ENCODE data around the gene DRD2. TPM values are rescaled to one million over a fixed set of nuclear protein-coding genes. Genes with fewer than 3 reads are reported as not detected.

DRD2 gene
- total RNA-seq, 2 donors from 2014 or later = not detected

DNA sequence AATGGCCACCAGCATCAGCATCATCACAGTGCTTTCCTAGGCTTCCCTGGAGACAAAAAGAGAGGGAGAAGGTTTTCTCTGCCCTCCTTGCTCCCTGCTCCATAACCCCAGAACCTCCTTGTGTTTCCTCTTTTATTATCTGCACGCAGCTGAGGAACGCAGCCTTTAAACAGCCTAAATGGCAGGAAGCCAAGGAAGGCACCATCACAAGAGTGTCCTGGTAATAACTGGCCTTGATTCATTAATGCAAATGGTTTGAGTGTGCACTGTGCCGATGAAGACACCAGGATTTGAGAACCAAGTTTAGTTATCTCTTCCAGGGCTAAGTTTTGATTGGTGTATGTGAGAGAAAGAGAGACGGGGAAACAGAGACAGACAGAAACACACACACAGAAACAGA, 29.4 kb upstream of the DRD2 start:
- no peak for DNase-seq
- Mint-ChIP-seq H3K4me3 (no peak overlapping the region), H3K4me1 (no peaks in the 10 kb centered on the region), H3K27me3 (peaks cover 46% of the 10 kb centered on the region), H3K36me3 (ENCODE audit: low read depth) (no peaks in the 10 kb centered on the region), H3K27ac (no peak overlapping the region)
- H3K9me3 ChIP-seq (ENCODE audit: control insufficient read depth, low read length, poor library complexity, severe bottlenecking) = no peaks in the 10 kb centered on the region
- ATAC-seq = no peak

GRCh38 chr11:113504071-113504470, 28.9 kb upstream of the DRD2 start:
- Mint-ChIP-seq H3K4me1 (no peaks in the 10 kb centered on the region), H3K36me3 (ENCODE audit: low read depth) (no peaks in the 10 kb centered on the region), H3K27ac (no peak overlapping the region), H3K27me3 (peaks cover 46% of the 10 kb centered on the region), H3K4me3 (no peak overlapping the region)
- no peaks in the 10 kb centered on the region for H3K9me3 ChIP-seq (ENCODE audit: control insufficient read depth, low read length, poor library complexity, severe bottlenecking)
- DNase-seq (no peak), ATAC-seq (no peak)

DNA sequence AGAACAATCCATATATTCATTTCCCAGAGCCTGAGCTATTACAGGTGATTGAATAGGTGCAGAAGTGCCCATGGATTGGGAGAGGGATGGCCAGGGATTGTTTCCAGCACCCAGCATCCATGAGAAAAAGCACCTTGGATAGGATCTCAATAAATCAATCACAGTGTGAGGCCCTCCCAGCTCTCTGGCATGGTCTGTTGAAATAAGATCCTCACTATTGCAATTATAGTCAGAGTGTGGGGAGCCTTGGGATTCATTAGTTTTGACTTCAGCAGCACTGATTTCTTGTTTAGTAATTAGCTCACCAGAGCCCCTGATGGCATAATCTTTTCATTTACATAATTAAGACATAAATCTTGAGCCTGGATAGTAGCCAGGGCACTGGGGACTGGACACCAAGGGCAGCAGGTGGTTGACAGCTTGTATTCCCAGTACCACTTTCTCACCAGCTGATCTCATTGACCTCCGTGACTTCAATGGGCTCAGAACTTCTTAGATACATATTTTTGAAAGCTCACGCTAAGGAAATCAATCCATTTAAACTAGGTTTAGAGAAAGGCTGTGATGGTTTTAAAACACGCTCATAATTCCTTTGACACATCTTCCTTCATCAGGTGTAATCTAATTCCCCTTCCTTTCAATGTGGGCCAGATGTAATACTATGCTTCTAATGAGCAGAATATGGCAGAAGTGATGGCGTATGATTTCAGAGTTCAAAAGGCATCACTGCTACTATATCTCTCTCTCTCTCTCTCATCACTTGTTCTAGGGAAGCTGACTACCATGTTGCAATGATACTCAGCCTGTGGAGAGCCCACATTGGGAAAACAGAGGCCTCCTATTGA, 22.1 kb upstream of the DRD2 start:
- DNase-seq (no peak), ATAC-seq (no peak)
- H3K9me3 ChIP-seq (ENCODE audit: control insufficient read depth, low read length, poor library complexity, severe bottlenecking) = no peaks in the 10 kb centered on the region
- Mint-ChIP-seq H3K4me3 (no peak overlapping the region), H3K27ac (no peak overlapping the region), H3K36me3 (ENCODE audit: low read depth) (no peaks in the 10 kb centered on the region), H3K27me3 (peaks cover 63% of the 10 kb centered on the region), H3K4me1 (no peaks in the 10 kb centered on the region)

DNA sequence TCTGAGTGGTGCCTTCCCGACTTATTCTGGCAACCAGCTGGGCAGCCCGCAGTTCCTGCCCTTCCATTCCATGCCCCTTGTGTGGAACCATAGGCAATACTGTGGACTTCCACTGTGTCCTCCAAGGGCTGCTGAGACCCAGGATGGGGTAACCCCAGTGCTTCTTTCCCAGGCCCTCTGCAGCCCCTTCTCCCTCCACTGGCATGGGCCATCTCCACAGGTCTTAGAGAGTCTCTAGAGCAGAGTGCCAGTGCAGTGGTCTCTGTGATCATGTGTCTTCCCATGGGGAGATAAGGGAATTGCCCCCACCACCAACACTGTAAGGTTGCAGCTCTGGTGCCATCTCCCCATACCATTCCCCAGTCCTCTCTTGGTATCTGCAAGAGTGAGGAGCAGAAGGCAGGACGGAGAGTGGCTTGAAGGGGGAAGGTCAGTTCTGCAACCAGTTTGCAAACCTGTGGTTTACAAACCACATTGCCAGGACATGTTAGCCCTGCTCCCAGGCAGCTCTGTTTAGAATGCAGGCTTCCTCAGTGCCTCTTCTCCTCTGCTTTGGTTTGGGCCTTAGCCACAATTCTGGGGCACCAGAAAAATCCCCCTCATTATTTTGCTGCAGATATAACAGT, 20.9 kb upstream of the DRD2 start:
- Mint-ChIP-seq H3K27ac (no peak overlapping the region), H3K27me3 (peaks cover 51% of the 10 kb centered on the region), H3K4me1 (no peaks in the 10 kb centered on the region), H3K36me3 (ENCODE audit: low read depth) (no peaks in the 10 kb centered on the region), H3K4me3 (no peak overlapping the region)
- no peaks in the 10 kb centered on the region for H3K9me3 ChIP-seq (ENCODE audit: control insufficient read depth, low read length, poor library complexity, severe bottlenecking)
- ATAC-seq (no peak), DNase-seq (no peak)

DNA sequence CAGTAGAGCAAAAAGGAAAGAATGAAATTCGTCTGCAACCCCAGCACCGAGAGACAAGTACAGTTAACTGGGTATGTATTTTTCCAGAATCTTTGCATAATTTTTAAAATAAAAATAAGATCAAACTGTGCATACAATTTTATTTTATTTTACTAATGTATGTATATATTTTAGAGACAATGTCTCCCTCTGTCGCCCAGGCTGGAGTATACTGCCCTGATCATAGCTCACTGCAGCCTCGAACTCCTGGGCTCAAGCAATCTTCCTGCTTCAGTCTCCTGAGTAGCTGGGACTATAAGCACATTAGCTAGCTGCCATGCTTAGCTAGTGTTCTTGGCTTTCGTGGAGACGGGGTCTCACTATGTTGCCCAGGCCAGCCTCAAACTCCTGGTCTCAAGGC, 18.8 kb upstream of the DRD2 start:
- H3K4me1 Mint-ChIP-seq = no peaks in the 10 kb centered on the region
- no peak overlapping the region for H3K27ac Mint-ChIP-seq
- no peak for DNase-seq
- no peak for ATAC-seq
- no peak overlapping the region for H3K4me3 Mint-ChIP-seq
- no peaks in the 10 kb centered on the region for H3K9me3 ChIP-seq (ENCODE audit: control insufficient read depth, low read length, poor library complexity, severe bottlenecking)
- no peaks in the 10 kb centered on the region for H3K36me3 Mint-ChIP-seq (ENCODE audit: low read depth)
- peaks cover 46% of the 10 kb centered on the region for H3K27me3 Mint-ChIP-seq

DNA sequence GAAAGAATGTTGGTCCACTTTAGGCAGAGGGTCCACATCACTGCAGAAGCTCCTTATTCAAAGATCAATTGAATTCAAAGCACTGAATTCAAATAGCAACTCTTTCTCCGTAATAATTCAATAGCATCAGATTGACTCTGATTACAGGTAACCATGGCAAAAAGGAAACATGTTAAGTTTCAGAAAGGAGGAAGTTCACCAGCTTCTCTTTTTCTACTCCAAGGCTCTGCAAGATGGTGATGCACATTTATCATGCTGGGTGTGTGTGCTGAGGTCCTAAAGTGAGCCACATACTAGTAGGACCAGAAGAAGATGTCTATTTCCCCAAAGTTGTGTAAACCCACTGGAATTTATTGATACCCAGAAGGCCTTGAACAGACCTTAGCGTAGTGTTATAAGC, 18.0 kb upstream of the DRD2 start:
- no peak overlapping the region for H3K4me3 Mint-ChIP-seq
- H3K27ac Mint-ChIP-seq = no peak overlapping the region
- H3K9me3 ChIP-seq (ENCODE audit: control insufficient read depth, low read length, poor library complexity, severe bottlenecking) = no peaks in the 10 kb centered on the region
- DNase-seq (no peak), ATAC-seq (no peak)
- H3K4me1 Mint-ChIP-seq = no peaks in the 10 kb centered on the region
- peaks cover 46% of the 10 kb centered on the region for H3K27me3 Mint-ChIP-seq
- no peaks in the 10 kb centered on the region for H3K36me3 Mint-ChIP-seq (ENCODE audit: low read depth)

DNA sequence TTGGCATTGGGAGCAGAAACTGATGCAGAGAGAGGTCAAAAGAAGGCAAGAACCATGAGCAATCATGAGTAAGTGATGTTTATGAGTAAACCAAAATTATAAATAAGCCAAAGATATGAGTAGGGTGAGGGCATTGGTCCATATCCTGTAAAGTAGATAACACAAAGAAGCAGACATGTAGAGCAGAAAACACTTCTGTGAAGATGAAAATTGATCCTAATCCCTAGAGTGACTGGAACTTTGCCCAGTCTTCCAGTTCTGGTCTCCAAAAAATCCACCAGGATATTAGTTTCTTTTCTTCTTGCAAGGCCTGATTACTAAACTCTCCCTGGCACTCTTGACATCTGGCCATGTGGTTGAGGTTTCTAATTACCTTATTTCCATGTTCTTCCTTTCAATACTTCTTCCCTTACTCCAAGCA, 13.7 kb upstream of the DRD2 start:
- no peaks in the 10 kb centered on the region for H3K9me3 ChIP-seq (ENCODE audit: control insufficient read depth, low read length, poor library complexity, severe bottlenecking)
- no peaks in the 10 kb centered on the region for H3K4me1 Mint-ChIP-seq
- no peaks in the 10 kb centered on the region for H3K36me3 Mint-ChIP-seq (ENCODE audit: low read depth)
- DNase-seq = no peak
- no peak for ATAC-seq
- H3K4me3 Mint-ChIP-seq = no peak overlapping the region
- no peak overlapping the region for H3K27ac Mint-ChIP-seq
- H3K27me3 Mint-ChIP-seq = peaks cover 12% of the 10 kb centered on the region

- Mint-ChIP-seq H3K4me3 (no peak overlapping the region), H3K27ac (no peak overlapping the region)
- H3K9me3 ChIP-seq (ENCODE audit: control insufficient read depth, low read length, poor library complexity, severe bottlenecking) = peaks cover 2% of the 10 kb centered on the region
Observed at GRCh38 chr11:113487622-113488021, 12.4 kb upstream of the DRD2 start.

DNA sequence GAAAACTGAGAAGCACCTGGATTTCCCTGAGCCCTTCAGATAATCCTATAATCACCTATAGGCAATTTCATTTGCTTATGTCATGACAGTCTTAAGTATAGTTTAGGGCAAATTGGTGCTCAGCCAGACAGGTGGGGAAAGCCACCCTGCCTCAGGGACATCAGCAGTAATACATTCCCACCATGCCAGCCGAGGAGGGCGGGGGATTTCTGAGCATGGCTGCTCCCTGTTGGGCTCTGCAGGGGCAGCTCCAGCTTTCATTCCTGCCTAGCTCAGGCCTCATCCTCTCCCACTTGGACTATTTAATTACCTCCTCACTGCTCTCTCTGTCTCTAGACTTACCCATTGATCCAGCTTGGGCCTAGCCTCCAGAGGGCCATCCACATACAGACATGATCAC, 9.0 kb upstream of the DRD2 start:
- no peak overlapping the region for H3K27ac Mint-ChIP-seq
- H3K4me3 Mint-ChIP-seq = no peak overlapping the region
- no peaks in the 10 kb centered on the region for H3K36me3 Mint-ChIP-seq (ENCODE audit: low read depth)
- ATAC-seq = no peak
- H3K4me1 Mint-ChIP-seq = no peaks in the 10 kb centered on the region
- peaks cover 37% of the 10 kb centered on the region for H3K27me3 Mint-ChIP-seq
- no peak for DNase-seq
- H3K9me3 ChIP-seq (ENCODE audit: control insufficient read depth, low read length, poor library complexity, severe bottlenecking) = peaks cover 5% of the 10 kb centered on the region

More at GRCh38 chr11:113487622-113488021, 12.4 kb upstream of the DRD2 start:
- ATAC-seq (no peak), DNase-seq (no peak)
- Mint-ChIP-seq H3K4me1 (no peaks in the 10 kb centered on the region), H3K36me3 (ENCODE audit: low read depth) (no peaks in the 10 kb centered on the region), H3K27me3 (peaks cover 16% of the 10 kb centered on the region)

DNA sequence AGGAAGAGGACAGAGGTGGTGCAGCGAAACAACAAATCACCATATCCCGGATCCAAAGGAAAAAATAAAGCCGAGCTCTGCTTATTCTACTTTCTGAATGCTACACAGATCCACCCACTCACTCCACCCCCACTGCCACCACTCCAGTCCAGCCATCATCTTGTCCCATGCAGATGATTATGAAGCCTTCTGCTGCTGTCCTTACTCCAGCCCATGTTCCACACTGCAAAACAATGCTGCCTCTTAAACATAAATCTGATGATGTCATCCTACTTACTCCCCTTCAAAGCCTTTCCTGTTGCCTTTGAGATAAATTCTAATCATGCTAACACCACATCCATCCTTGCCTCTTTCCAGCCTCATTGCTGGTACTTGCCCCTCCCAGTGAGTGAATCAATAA, 6.5 kb upstream of the DRD2 start:
- Mint-ChIP-seq H3K27ac (no peak overlapping the region), H3K27me3 (peaks cover 58% of the 10 kb centered on the region), H3K4me1 (no peaks in the 10 kb centered on the region), H3K4me3 (no peak overlapping the region), H3K36me3 (ENCODE audit: low read depth) (no peaks in the 10 kb centered on the region)
- peaks cover 5% of the 10 kb centered on the region for H3K9me3 ChIP-seq (ENCODE audit: control insufficient read depth, low read length, poor library complexity, severe bottlenecking)
- no peak for ATAC-seq
- DNase-seq = no peak

DNA sequence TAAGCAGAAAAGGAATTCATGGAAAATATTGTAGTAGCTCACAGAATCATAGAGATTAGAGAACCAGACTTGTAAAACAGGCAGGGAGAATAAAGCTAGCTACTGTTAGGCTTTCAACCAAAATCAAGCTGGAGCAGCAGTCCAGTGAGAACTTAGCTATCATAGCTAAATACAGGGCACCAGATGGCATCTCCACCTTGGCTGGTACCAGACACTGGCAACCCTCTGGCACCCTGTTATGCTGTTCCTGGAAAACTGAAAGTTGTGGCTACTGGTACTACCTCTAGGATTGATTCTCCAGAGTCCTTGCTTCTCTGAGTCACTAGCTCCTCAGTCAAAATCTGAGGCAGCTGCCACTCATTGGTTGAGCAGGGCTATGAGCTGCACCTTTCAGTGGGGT, 6.0 kb upstream of the DRD2 start:
- H3K4me3 Mint-ChIP-seq = no peak overlapping the region
- peaks cover 5% of the 10 kb centered on the region for H3K9me3 ChIP-seq (ENCODE audit: control insufficient read depth, low read length, poor library complexity, severe bottlenecking)
- DNase-seq = no peak
- peaks cover 62% of the 10 kb centered on the region for H3K27me3 Mint-ChIP-seq
- no peak overlapping the region for H3K27ac Mint-ChIP-seq
- no peaks in the 10 kb centered on the region for H3K36me3 Mint-ChIP-seq (ENCODE audit: low read depth)
- H3K4me1 Mint-ChIP-seq = no peaks in the 10 kb centered on the region
- ATAC-seq = no peak

DNA sequence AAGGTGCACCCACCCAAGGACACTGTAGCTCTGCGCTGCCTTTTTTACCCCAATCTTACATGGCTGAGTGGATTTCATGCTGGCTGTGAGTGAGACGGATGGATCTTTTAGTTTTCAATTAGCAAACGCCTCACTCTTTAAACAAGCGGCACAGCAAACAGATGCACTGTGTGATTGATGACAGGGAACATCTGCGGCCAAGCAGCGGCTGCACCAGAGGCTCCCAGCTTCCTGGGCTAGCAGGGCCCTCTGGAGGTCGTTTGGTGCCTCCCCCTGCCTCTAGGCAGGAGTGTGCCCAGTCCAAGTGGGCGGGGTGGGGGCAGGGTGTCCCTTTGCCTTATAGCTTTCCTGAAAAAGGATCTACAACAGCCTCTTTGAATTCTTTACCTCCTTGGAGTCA, 2.1 kb upstream of the DRD2 start:
- no peaks in the 10 kb centered on the region for H3K36me3 Mint-ChIP-seq (ENCODE audit: low read depth)
- DNase-seq (no peak), ATAC-seq (no peak)
- H3K27me3 Mint-ChIP-seq = peaks cover 67% of the 10 kb centered on the region
- no peak overlapping the region for H3K4me3 Mint-ChIP-seq
- no peak overlapping the region for H3K27ac Mint-ChIP-seq
- H3K9me3 ChIP-seq (ENCODE audit: control insufficient read depth, low read length, poor library complexity, severe bottlenecking) = peaks cover 3% of the 10 kb centered on the region
- H3K4me1 Mint-ChIP-seq = peaks cover 5% of the 10 kb centered on the region

GRCh38 chr11:113476553-113476952, 1.4 kb upstream of the DRD2 start:
- Mint-ChIP-seq H3K27me3 (peaks cover 67% of the 10 kb centered on the region), H3K36me3 (ENCODE audit: low read depth) (no peaks in the 10 kb centered on the region), H3K4me3 (no peak overlapping the region), H3K4me1 (peaks cover 5% of the 10 kb centered on the region), H3K27ac (no peak overlapping the region)
- DNase-seq (no peak), ATAC-seq (no peak)
- no peaks in the 10 kb centered on the region for H3K9me3 ChIP-seq (ENCODE audit: control insufficient read depth, low read length, poor library complexity, severe bottlenecking)

Measured in T-helper 17 cell (primary cell).